IMR-90 (cell line): Measurements from ENCODE around the gene RAET1E. TPM values are rescaled to one million over a fixed set of nuclear protein-coding genes. Genes with fewer than 3 reads are reported as not detected.

Source experiments
- ATAC-seq: fragments of 200-7000 bp; cut with Tn5 transposase; 2 replicates; pipeline ENCODE4 v1.9.1; 2020; ENCODE audit warnings: low read depth, mild to moderate bottlenecking, moderate library complexity
- BruUV-seq: library from RNA; stranded (reverse); fragments of 400-500 nt; replicated peaks from 2 replicates; lab custom pipeline; 2021; lab: Mats Ljungman, UMichigan
- CTCF ChIA-PET: fragments of 300-600 bp; formaldehyde crosslinking; extraction: SDS; loops from one replicate; lab custom pipeline; 2021; ENCODE audit warnings: antibody characterized with exemption; lab: Yijun Ruan, JAX
- POLR2A ChIA-PET: fragments of 300-600 bp; sonication (Branson Sonifier 250); formaldehyde crosslinking; loops from one replicate; lab custom pipeline; 2022; ENCODE audit warnings: antibody characterized with exemption; ENCODE audit not compliant: unreplicated experiment; lab: Charles Lee
- DNase-seq: peaks from one replicate; pipeline ENCODE4 v3.0.0; 2013
- H2AFZ ChIP-seq: replicated peaks from 2 replicates; pipeline ENCODE3; 2013; ENCODE audit warnings: low read length, mild to moderate bottlenecking; ENCODE audit not compliant: poor library complexity
- H2AK5ac ChIP-seq: 2 replicates; pipeline ENCODE4 v1.6.1; 2013; ENCODE audit warnings: low read depth, low read length, inconsistent platforms
- H2AK9ac ChIP-seq: replicated peaks from 2 replicates; pipeline ENCODE3; 2013; ENCODE audit warnings: mild to moderate bottlenecking, low read depth, low read length, moderate library complexity; ENCODE audit not compliant: poor library complexity
- H2BK120ac ChIP-seq: 2 replicates; pipeline ENCODE4 v1.6.1; 2013; ENCODE audit warnings: low read depth, low read length, inconsistent platforms
- H2BK15ac ChIP-seq: 3 replicates; pipeline ENCODE4 v1.6.1; 2013; ENCODE audit warnings: low read depth, low read length, inconsistent platforms
- H2BK20ac ChIP-seq: 2 replicates; pipeline ENCODE4 v1.6.1; 2013; ENCODE audit warnings: low read depth, mild to moderate bottlenecking, inconsistent platforms, low read length, moderate library complexity
- H2BK5ac ChIP-seq: 2 replicates; pipeline ENCODE4 v1.6.1; 2013; ENCODE audit warnings: mild to moderate bottlenecking, low read depth, low read length, inconsistent platforms; ENCODE audit not compliant: poor library complexity, severe bottlenecking
- H3K14ac ChIP-seq: replicated peaks from 2 replicates; pipeline ENCODE4 v1.6.1; 2013; ENCODE audit warnings: low read depth, low read length, inconsistent platforms
- H3K18ac ChIP-seq: 2 replicates; pipeline ENCODE4 v1.6.1; 2013; ENCODE audit warnings: low read depth, low read length, control low read depth
- H3K23ac ChIP-seq: 2 replicates; pipeline ENCODE4 v1.6.1; 2013; ENCODE audit warnings: low read depth, low read length, inconsistent platforms
- H3K27ac ChIP-seq: 2 replicates; pipeline ENCODE4 v1.5.1; 2013; ENCODE audit warnings: mild to moderate bottlenecking, control low read depth, low read length; ENCODE audit not compliant: insufficient read depth
- H3K27me3 ChIP-seq: 2 replicates; pipeline ENCODE4 v1.6.1; 2013; ENCODE audit warnings: low read length; ENCODE audit not compliant: control insufficient read depth, insufficient read depth
- H3K36me3 ChIP-seq: 2 replicates; pipeline ENCODE4 v1.6.1; 2013; ENCODE audit warnings: low read length, mixed read lengths; ENCODE audit not compliant: control insufficient read depth, insufficient read depth
- H3K4ac ChIP-seq: 2 replicates; pipeline ENCODE4 v1.6.1; 2013; ENCODE audit warnings: low read depth, low read length, inconsistent platforms
- H3K4me1 ChIP-seq: 2 replicates; pipeline ENCODE4 v1.6.1; 2013; ENCODE audit warnings: low read length, mixed read lengths; ENCODE audit not compliant: control insufficient read depth, insufficient read depth
- H3K4me2 ChIP-seq: 2 replicates; pipeline ENCODE4 v1.6.1; 2013; ENCODE audit warnings: low read depth, mild to moderate bottlenecking, control low read depth, low read length, moderate library complexity
- H3K4me3 ChIP-seq: 2 replicates; pipeline ENCODE4 v1.5.1; 2013; ENCODE audit warnings: low read depth, mild to moderate bottlenecking, control low read depth, low read length, moderate library complexity; ENCODE audit not compliant: insufficient read depth
- H3K56ac ChIP-seq: 2 replicates; pipeline ENCODE4 v1.6.1; 2013; ENCODE audit warnings: low read length, inconsistent platforms; ENCODE audit not compliant: insufficient read depth; ENCODE audit errors: extremely low read depth
- H3K79me1 ChIP-seq, 2 experiments: 2 replicates each; pipeline ENCODE4 v1.6.1; 2013; ENCODE audit warnings: low read length in 2 of 2, inconsistent platforms in 1 of 2, low read depth in 1 of 2
- H3K9ac ChIP-seq: 2 replicates; pipeline ENCODE4 v1.6.1; 2013; ENCODE audit warnings: low read depth, low read length, control low read depth
- H3K9me1 ChIP-seq: 2 replicates; pipeline ENCODE4 v1.6.1; 2013; ENCODE audit warnings: low read length, inconsistent platforms; ENCODE audit not compliant: insufficient read depth
- H3K9me3 ChIP-seq: 2 replicates; pipeline ENCODE4 v1.6.1; 2013; ENCODE audit warnings: low read length; ENCODE audit not compliant: control insufficient read depth, insufficient read depth
- H4K20me1 ChIP-seq: 2 replicates; pipeline ENCODE4 v1.6.1; 2013; ENCODE audit warnings: low read length, inconsistent platforms; ENCODE audit not compliant: insufficient read depth
- H4K5ac ChIP-seq: 2 replicates; pipeline ENCODE4 v1.6.1; 2013; ENCODE audit warnings: mild to moderate bottlenecking, low read depth, low read length, control low read depth
- H4K8ac ChIP-seq, 2 experiments: 2 replicates each; pipeline ENCODE4 v1.6.1; 2013; ENCODE audit warnings: low read depth in 2 of 2, low read length in 2 of 2, control low read depth in 1 of 2, inconsistent platforms in 1 of 2
- H4K91ac ChIP-seq: 2 replicates; pipeline ENCODE4 v1.6.1; 2013; ENCODE audit warnings: low read depth, low read length, inconsistent platforms; ENCODE audit not compliant: insufficient read depth
- BHLHE40 ChIP-seq: fragments of 150-350 bp; IDR thresholded peaks from 2 replicates; pipeline ENCODE4 v1.6.1; 2016; ENCODE audit warnings: mild to moderate bottlenecking, low read depth, low read length
- CEBPB ChIP-seq: IDR thresholded peaks from 2 replicates; pipeline ENCODE4 v1.6.1; 2012; ENCODE audit warnings: low read depth, low read length, improper control_type of control experiment
- CTCF ChIP-seq: conservative IDR thresholded peaks from 2 replicates; pipeline ENCODE4 v1.5.1; 2012; ENCODE audit warnings: mild to moderate bottlenecking, low read depth, low read length, improper control_type of control experiment
- MXI1 ChIP-seq: IDR thresholded peaks from 2 replicates; pipeline ENCODE4 v1.6.1; 2012; ENCODE audit warnings: low read depth, mild to moderate bottlenecking, low read length, moderate library complexity, borderline replicate concordance
- NFE2L2 ChIP-seq: fragments of 150-350 bp; IDR thresholded peaks from 2 replicates; pipeline ENCODE4 v1.6.1; 2016; ENCODE audit warnings: low read depth, mild to moderate bottlenecking, low read length
- POLR2A ChIP-seq: IDR thresholded peaks from 2 replicates; pipeline ENCODE4 v1.6.1; 2012; ENCODE audit warnings: mild to moderate bottlenecking, low read depth, low read length
- RAD21 ChIP-seq: IDR thresholded peaks from 2 replicates; pipeline ENCODE4 v1.6.1; 2012; ENCODE audit warnings: low read length, improper control_type of control experiment
- SMC3 ChIP-seq: fragments of 150-350 bp; IDR thresholded peaks from 2 replicates; pipeline ENCODE4 v1.6.1; 2016; ENCODE audit warnings: low read depth, mild to moderate bottlenecking, antibody characterized with exemption, low read length, moderate library complexity
- USF2 ChIP-seq: fragments of 150-350 bp; IDR thresholded peaks from 2 replicates; pipeline ENCODE4 v1.6.1; 2017; ENCODE audit warnings: mild to moderate bottlenecking, antibody characterized with exemption, low read length, low read depth
- WGBS, 2 experiments: methylation state at CpG; one replicate each; pipeline versions ENCODE4 v1.1.5 to v1.1.7; 2013; ENCODE audit warnings: missing lambda C conversion rate in 2 of 2; ENCODE audit not compliant: insufficient read length in 1 of 2; ENCODE audit errors: extremely low coverage in 2 of 2; 5-methylcytosine and 5-hydroxymethylcytosine counted together
- dilution Hi-C: fragments of 300-500 bp; cut with HindIII; formaldehyde crosslinking; loops from one replicate; pipeline ENCODE4 v1.14.3; 2018; ENCODE audit warnings: low sequenced_read_pairs; ENCODE audit not compliant: unreplicated experiment
- in situ Hi-C: fragments of 300-500 bp; cut with MboI; formaldehyde crosslinking; loops from 3 replicates; pipeline ENCODE4 v1.14.3; 2019; ENCODE audit warnings: low sequenced_read_pairs, inconsistent platforms, mixed read lengths
- intact Hi-C: fragments of 100-400 bp; cut with micrococcal nuclease; formaldehyde crosslinking; loops from 2 replicates; pipeline ENCODE4 v1.10.0; 2022
- polyA plus RNA-seq, 3 experiments: library from polyadenylated mRNA; depleted of rRNA; stranded (reverse); fragments of >200 nt; gene quantifications; 2 replicates each; pipeline ENCODE4 v1.2.3, GENCODE V29; 2012; ENCODE audit warnings: low replicate concordance in 1 of 3
- total RNA-seq: library from RNA; depleted of rRNA; stranded (reverse); fragments of >200 nt; gene quantifications from 2 replicates; pipeline ENCODE4 v1.2.3, GENCODE V29; 2012

Gene RAET1E
- total and polyA plus RNA-seq, 2 of the 4 experiments (the other 2 are of a cell fraction): not detected

- Histone ChIP-seq H3K18ac (no peak within 1 kb of the TSS), H3K9ac (peak within 1 kb of the TSS; percentile 82), H4K91ac (peak within 1 kb of the TSS; percentile 73), H2BK20ac (no peak within 1 kb of the TSS), H2AK5ac (peak within 1 kb of the TSS; percentile 48; the same call in 1 of the 2 replicates), H3K4me1 (peaks cover 24% of the 10 kb centered on the region), H4K20me1 (peaks cover 16% of the 10 kb centered on the region), H4K8ac (peak within 1 kb of the TSS in 1 of 2 experiments; percentile 44; a peak in 1 of 4 replicates), H2AK9ac (peak within 1 kb of the TSS; percentile 67), H3K9me3 (no peaks in the 10 kb centered on the region), H4K5ac (peak within 1 kb of the TSS; percentile 12; the same call in 1 of the 2 replicates), H3K4me3 (peak within 1 kb of the TSS; percentile 54), H3K9me1 (peaks cover 13% of the 10 kb centered on the region), H3K23ac (peak within 1 kb of the TSS; percentile 68; the same call in 1 of the 2 replicates), H3K4ac (peak within 1 kb of the TSS; percentile 63), H2BK15ac (no peak within 1 kb of the TSS; the same call in 2 of the 3 replicates), H3K27me3 (no peaks in the 10 kb centered on the region), H3K36me3 (peaks cover 3% of the 10 kb centered on the region; the same call in 1 of the 2 replicates), H2BK5ac (peak within 1 kb of the TSS; percentile 71), H2AFZ (peak within 1 kb of the TSS; percentile 94), H3K56ac (no peak within 1 kb of the TSS), H3K4me2 (peak within 1 kb of the TSS; percentile 93), H3K27ac (peak within 1 kb of the TSS; percentile 89), H3K14ac (0 out of 2 replicates have a peak within 1 kb of the TSS, but pooled peaks have one; percentile 49), H3K79me1 (peaks cover 12 to 26% of the 10 kb centered on the region in 2 experiments), H2BK120ac (peak within 1 kb of the TSS; percentile 17)
- intact Hi-C loops (loop anchor here (1.0 kb wide), 2 partner anchors 24 to 62 kb away; no protein-coding TSS in a partner anchor), in situ Hi-C loops (no loop called here), dilution Hi-C loops (no loop called here)
- peak; percentile 74 for DNase-seq
- ChIA-PET CTCF (interaction anchor here (1.0 to 1.6 kb wide), 5 partner anchors 16 to 35 kb away, joined by 3 to 6 read pairs (median 3); no protein-coding TSS in a partner anchor), POLR2A (interaction anchor here (0.5 to 0.6 kb wide), 2 partner anchors 40 to 61 kb away, joined by 3 to 4 read pairs; no protein-coding TSS in a partner anchor)
- no peak for TF ChIP-seq CEBPB
- peak; percentile 70; the same call in 1 of the 2 replicates for TF ChIP-seq BHLHE40
- 0 out of 2 replicates have a peak, but pooled peaks have one; percentile 3 for TF ChIP-seq CTCF
- TF ChIP-seq SMC3: no peak; the same call in 1 of the 2 replicates
- peak; percentile 35; the same call in 1 of the 2 replicates for TF ChIP-seq USF2
- TF ChIP-seq POLR2A: peak; percentile 59
- no peak for TF ChIP-seq NFE2L2
- TF ChIP-seq RAD21: peak; percentile 1; the same call in 1 of the 2 replicates
- peak; percentile 74; the same call in 1 of the 2 replicates for TF ChIP-seq MXI1
- ATAC-seq: peak; percentile 81
- WGBS, 2 experiments: 0% methylated on average over 42 of the region's 110 CpGs; no CpG with 5 or more reads in 1 of the 2 experiments
- BruUV-seq: TSS peak; percentile 71
These were observed 34.0 kb downstream of the RAET1E start, which contains the start of gene LRP11 for GRCh38 chr6:149863698-149864577. Gene LRP11 (minus strand): TSS chr6:149864359. CDS start chr6:149864020, 339 bp downstream.
